GM21360 (cell line): ENCODE results near the gene TNIP1.

Experiments used
- ATAC-seq: cut with Tn5 transposase; IDR thresholded peaks from one replicate; pipeline ENCODE4 v1.9.1; 2021; ENCODE audit warnings: mild to moderate bottlenecking, moderate library complexity; ENCODE audit not compliant: unreplicated experiment

Gene TNIP1

GRCh38 chr5:151106509-151106908 lies 25.7 kb upstream of the TNIP1 start:
- ATAC-seq = no peak

- ATAC-seq = no peak
These were observed 25.2 kb upstream of the TNIP1 start for GRCh38 chr5:151106043-151106442.

- no peak for ATAC-seq
These were observed 24.7 kb upstream of the TNIP1 start for GRCh38 chr5:151105561-151105960.

DNA sequence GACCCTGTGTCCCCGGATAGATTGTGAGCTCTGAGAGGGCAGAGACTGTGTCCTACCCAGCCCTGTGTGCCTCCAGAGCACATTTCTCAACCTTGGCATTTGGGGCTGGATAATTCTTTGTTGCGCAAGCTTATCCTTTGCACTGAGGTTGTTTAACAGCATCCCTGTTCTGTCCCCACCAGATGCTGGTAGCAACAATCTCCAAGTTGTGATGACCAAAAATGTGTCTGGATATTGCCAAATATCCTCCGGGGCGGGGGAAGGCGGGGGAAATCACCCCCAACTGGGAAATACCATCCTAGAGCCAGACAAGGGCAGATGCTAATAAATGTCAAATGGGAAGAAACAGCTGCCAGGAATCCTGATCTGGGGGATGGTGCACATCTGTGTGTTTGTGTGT lies 24.0 kb upstream of the TNIP1 start:
- no peak for ATAC-seq

GRCh38 chr5:151101746-151102145 lies 20.9 kb upstream of the TNIP1 start:
- ATAC-seq = no peak

DNA sequence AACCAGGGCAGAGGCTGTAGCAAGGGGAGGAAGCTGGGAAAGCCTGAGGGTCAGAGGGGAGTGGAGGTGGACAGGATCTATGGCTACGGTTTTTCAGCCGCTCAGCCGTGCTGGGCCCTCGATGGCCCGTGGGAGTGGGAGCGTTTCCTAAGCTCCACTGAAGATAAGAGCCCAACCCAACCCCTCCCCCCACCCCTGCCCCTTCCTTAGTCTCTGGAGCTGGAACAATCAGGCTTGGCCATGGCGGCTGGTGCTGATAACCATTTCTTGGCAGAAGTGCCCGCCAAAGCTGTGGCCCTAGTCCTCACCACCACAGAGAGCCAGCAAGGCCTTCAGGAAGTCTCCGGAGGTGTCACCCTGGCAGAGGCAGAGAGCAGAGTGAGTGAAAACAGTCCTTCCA lies 20.3 kb upstream of the TNIP1 start:
- ATAC-seq = no peak

DNA sequence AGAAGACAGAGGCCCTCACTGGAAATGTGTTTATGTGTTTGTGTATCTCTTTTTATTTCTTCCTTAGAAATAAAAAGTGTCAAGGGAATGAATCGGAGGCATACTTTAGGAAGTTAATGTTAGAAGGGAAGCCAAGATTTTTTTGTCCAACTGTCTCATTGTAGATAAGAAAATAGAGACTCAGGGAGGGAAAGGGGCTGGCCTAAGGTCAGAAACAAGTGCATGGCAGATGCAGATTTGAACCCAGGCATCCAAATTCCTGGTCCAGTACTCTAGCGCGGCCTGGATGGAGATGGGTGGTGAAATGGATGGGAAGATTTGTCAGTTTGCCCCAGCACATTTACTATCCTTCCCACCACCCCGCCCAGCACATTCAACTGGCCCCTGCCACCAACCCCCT lies 19.8 kb upstream of the TNIP1 start:
- no peak for ATAC-seq

DNA sequence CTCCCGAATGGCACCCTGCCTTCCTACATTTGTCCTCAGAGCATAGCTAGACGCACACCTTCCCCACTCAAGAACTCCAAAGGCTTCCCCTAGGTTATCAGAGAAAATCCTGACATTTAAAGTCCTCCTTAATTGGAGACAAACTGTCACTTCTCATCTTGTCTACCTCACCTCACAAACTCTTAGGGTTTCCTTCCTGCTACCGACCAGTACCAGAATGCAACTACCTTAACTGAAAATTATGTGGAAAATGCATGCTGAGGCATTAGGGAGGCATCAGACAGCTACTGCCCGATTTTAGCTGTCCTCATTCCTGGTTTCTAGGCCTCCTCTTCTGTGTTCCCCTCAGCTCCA lies 17.9 kb upstream of the TNIP1 start:
- ATAC-seq = no peak

DNA sequence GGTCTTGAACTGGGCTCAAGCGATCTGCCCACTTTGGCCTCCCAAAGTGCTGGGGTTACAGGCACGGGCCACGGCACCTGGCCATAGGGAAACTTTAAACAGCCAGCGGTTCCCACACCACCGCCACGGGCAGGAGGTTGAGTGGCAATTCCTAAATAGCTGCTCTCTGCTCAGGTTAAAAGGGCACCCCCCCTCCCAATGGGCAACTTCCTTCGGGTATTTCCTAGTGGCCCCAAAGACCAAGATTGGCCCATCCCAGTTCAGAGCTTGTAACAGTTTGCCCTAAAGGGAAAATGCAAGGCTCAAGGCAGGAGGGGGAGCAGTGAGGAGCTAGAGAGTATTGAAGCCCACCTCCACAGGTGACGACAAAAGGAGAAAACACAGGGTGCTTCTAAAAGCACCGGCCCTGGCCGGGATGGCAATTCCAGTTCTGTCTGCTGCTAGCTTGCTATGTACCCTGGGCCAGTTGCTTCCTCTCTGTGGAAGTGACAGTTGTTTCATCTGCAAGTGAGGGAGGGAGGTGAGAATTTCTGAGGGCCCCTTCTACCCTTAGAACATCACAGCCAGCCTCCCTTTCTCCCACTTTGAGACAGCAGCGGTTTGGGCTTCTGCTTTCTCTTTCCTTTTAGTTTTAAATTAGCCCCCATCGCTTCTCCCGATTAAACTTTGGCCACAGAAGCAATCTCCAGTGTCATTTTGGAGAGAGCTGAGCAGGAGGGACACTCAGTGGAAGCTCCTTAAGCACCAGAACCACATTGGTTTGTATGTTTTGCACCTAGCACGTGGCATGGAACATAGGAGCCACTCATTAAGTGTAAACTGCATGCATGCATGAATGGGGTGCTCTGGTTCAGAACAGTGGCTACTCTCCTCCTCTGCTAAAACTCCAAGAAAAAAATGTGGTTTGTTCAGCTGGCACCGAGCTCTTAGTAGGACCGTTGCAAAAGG lies 17.3 kb upstream of the TNIP1 start:
- peak; percentile 50 for ATAC-seq

DNA sequence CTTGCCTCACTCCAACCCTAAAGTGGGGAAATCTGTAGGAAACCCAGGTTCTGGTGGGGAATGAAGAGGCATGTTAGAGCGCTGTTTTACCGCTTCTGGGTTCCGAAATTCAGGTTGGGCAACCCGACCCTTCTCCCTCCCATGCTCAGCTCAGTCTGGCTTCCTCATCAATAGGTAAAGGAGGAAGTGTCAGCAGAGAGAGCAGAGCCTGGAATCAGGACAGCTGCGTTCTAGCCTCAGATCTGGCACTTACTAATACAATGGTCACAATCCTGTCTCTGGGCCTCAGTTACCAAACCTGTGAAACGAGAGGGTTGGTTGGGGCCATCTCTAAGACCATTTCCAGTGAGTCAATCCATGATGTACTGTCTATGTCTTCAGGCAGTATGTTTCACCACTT lies 16.2 kb upstream of the TNIP1 start:
- no peak for ATAC-seq

GRCh38 chr5:151096001-151096373 lies 15.2 kb upstream of the TNIP1 start:
- ATAC-seq = no peak

- no peak for ATAC-seq
These were observed 14.6 kb upstream of the TNIP1 start for GRCh38 chr5:151095341-151096000.

DNA sequence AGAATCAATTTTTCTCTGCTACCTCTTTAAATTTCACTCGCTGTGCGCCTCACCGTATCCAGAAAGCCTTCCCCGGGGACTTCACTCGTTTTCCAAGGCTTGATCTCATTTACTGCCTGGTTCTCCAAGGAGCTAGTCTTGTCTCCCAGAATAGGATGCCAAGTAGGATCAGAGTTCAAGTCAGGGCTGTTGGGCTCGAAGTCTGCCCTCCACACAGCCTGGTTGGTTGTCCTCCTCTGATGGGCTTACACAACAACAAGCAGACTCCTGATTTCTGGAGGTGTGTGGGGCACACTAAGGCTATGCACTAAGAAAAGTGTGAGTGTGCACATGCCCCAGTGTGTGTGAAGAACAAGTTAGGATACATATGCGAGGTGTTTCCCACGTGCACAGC lies 14.0 kb upstream of the TNIP1 start:
- no peak for ATAC-seq

- ATAC-seq = peak; percentile 69
These were observed 13.4 kb upstream of the TNIP1 start for GRCh38 chr5:151094030-151094851.

DNA sequence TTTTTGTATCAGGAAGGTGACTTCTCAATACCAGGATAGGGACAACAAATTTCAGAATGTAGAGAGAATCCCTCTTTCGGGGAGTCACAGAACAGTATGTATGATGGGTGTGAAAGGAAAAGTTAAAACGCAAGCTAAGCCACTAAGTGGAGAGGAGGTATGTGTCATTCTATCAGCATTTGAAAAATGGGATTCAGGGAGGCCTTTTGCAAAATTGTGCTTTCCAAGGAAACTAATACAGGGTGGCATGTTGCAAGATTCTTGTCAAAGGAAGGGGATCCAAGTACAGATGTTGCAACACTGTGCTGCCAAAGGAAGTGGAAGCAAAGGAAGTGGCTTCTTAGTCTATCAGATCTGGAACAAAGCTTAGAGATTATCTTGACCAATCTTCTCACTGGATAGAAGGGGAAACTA lies 12.6 kb upstream of the TNIP1 start:
- no peak for ATAC-seq

- ATAC-seq = no peak
These were observed 11.9 kb upstream of the TNIP1 start for GRCh38 chr5:151092762-151093161.

- ATAC-seq = no peak
These were observed 8.9 kb upstream of the TNIP1 start for GRCh38 chr5:151089726-151090125.

DNA sequence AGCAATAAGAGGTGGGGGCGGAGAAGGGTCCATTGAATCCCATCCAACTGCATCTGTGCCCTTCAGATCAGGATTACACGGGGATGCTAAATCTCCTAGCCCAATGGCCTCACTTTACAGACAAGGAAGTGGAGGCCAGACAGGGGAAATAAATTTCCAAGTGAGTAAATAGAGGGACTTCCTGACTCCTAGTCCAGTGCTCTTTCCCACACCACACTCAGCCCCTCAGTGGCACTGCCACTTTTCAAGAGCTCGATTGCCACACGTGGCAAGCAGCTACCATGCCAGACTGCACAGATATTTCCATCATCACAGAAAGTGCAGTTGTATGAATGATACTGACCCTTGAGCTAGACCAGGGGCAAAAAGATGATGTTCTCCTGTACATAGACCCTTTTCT lies 8.2 kb upstream of the TNIP1 start:
- ATAC-seq = no peak

DNA sequence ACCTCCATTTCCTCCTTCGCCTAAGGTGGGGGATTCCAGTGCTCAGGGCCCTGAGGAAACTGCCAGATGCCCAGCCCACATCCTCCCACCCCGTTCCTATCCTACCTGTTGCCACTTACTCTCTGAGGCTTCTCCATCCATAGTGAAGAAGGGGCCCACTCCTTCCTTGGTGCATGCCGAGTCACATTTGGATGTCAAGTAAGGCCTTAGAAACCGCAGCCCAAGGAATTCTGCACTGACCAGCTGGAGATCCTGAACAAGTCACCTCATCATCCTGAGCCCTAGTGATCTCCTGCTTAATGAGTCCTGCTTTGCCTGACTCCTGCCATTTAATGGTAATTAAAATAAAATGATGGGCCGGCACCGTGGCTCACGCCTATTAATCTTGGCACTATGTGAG lies 6.7 kb upstream of the TNIP1 start:
- no peak for ATAC-seq

GRCh38 chr5:151086905-151087360 lies 6.1 kb upstream of the TNIP1 start:
- peak; percentile 59 for ATAC-seq

DNA sequence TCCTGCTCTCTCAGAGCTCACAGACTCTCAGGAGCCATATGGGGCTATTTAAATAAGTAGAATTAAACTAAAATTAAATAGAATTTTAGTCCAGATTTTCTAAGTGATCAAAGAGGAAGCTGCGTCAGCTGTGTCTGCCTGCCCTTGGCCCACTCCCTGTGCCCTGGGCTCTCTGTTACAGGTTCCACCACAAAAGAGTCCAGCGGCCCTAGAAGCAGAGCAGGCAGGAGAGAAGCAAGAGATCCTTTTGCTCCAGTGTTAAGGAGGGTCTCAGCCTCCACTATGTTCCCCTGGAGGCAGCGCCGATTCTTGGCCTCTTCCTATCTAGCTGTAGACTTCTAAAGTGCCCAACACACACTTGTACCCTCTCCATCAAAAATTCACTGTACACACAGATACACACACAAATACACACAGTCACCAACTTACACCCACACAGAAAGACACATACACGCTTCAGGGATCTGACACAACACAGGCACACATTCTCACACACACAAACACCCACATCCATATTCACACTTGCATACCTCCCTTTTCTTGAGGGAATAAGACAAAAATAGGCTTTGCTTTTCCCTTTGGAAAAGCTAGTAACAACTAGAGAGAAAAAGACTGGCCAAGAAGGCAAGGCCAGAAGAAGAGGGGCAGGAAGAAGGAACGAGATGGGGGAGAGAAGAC lies 5.5 kb upstream of the TNIP1 start:
- no peak for ATAC-seq
